GM12878 (cell line): ENCODE results near the gene ITM2C. TPM values are rescaled to one million over a fixed set of nuclear protein-coding genes. Genes with fewer than 3 reads are reported as not detected.

Experiments used
- CEBPB ChIP-seq, 2 experiments: fragments of 150-350 bp in 1 of 2; IDR thresholded peaks; 2 replicates each; pipeline ENCODE4 v1.6.1; 2012 to 2014; ENCODE audit warnings: low read depth in 2 of 2, low read length in 2 of 2, borderline replicate concordance in 1 of 2, inconsistent platforms in 1 of 2
- CHD4 ChIP-seq: fragments of 200-600 bp; sonication (generic); IDR thresholded peaks from 2 replicates; pipeline ENCODE4 v1.6.1; 2016; ENCODE audit warnings: mild to moderate bottlenecking
- CREB1 ChIP-seq: IDR thresholded peaks from 2 replicates; pipeline ENCODE4 v1.6.1; 2012; ENCODE audit warnings: low read depth, mild to moderate bottlenecking, inconsistent platforms
- EGR1 ChIP-seq, 2 experiments: IDR thresholded peaks; 1 replicate in 1 of 2; 2 replicates in 1 of 2; pipeline ENCODE4 v1.6.1; 2011 to 2012; ENCODE audit warnings: low read depth in 2 of 2, low read length in 2 of 2, borderline replicate concordance in 1 of 2, mild to moderate bottlenecking in 1 of 2, moderate library complexity in 1 of 2
- FOS ChIP-seq: IDR thresholded peaks from 3 replicates; pipeline ENCODE4 v1.6.1; 2011; ENCODE audit warnings: borderline replicate concordance; ENCODE audit not compliant: insufficient read length; ENCODE audit errors: extremely low read depth
- HDAC2 ChIP-seq: fragments of 200-600 bp; sonication (generic); IDR thresholded peaks from 2 replicates; pipeline ENCODE4 v1.6.1; 2017
- JUNB ChIP-seq: IDR thresholded peaks from 2 replicates; pipeline ENCODE4 v1.6.1; 2016; ENCODE audit warnings: antibody characterized with exemption, mild to moderate bottlenecking
- KLF5 ChIP-seq: fragments of 450-650 bp; IDR thresholded peaks from 2 replicates; pipeline ENCODE4 v1.6.1; 2014; ENCODE audit warnings: mild to moderate bottlenecking; ENCODE audit not compliant: partially characterized antibody
- MEF2A ChIP-seq: IDR thresholded peaks from 2 replicates; pipeline ENCODE4 v1.6.1; 2011; ENCODE audit warnings: low read depth, mild to moderate bottlenecking, low read length, moderate library complexity; ENCODE audit not compliant: insufficient read depth
- MTA2 ChIP-seq: fragments of 450-650 bp; IDR thresholded peaks from 2 replicates; pipeline ENCODE4 v1.6.1; 2016; ENCODE audit warnings: low read depth, mild to moderate bottlenecking, moderate library complexity
- MTA3 ChIP-seq: IDR thresholded peaks from 2 replicates; pipeline ENCODE4 v1.6.1; 2012; ENCODE audit warnings: low read length, inconsistent platforms, borderline replicate concordance
- MYC ChIP-seq: IDR thresholded peaks from 2 replicates; pipeline ENCODE4 v1.6.1; 2011; ENCODE audit warnings: mild to moderate bottlenecking, low read length, moderate library complexity, inconsistent platforms; ENCODE audit not compliant: insufficient read depth, insufficient replicate concordance, insufficient read length, severe bottlenecking
- NBN ChIP-seq: fragments of 450-650 bp; IDR thresholded peaks from 2 replicates; pipeline ENCODE4 v1.6.1; 2016
- NFIC ChIP-seq: IDR thresholded peaks from 2 replicates; pipeline ENCODE4 v1.6.1; 2012; ENCODE audit warnings: low read depth, mild to moderate bottlenecking, inconsistent platforms, low read length, moderate library complexity
- NFXL1 ChIP-seq: fragments of 450-650 bp; IDR thresholded peaks from 2 replicates; pipeline ENCODE4 v1.6.1; 2017; ENCODE audit warnings: antibody characterized with exemption, mild to moderate bottlenecking, borderline replicate concordance
- PML ChIP-seq: IDR thresholded peaks from 2 replicates; pipeline ENCODE4 v1.6.1; 2012; ENCODE audit warnings: low read length, inconsistent platforms
- POLR2AphosphoS2 ChIP-seq: IDR thresholded peaks from 2 replicates; pipeline ENCODE4 v1.6.1; 2011; ENCODE audit warnings: low read depth, mild to moderate bottlenecking, low read length, improper control_type of control experiment, moderate library complexity
- RAD21 ChIP-seq: IDR thresholded peaks from 2 replicates; pipeline ENCODE4 v1.6.1; 2011; ENCODE audit warnings: mild to moderate bottlenecking, low read depth, low read length, moderate library complexity; ENCODE audit not compliant: insufficient read depth
- RBBP5 ChIP-seq: fragments of 200-600 bp; sonication (generic); conservative IDR thresholded peaks from 2 replicates; pipeline ENCODE4 v1.6.1; 2016
- RUNX3 ChIP-seq: IDR thresholded peaks from 2 replicates; pipeline ENCODE4 v1.6.1; 2012; ENCODE audit warnings: low read length, inconsistent platforms
- SKIL ChIP-seq: fragments of 450-650 bp; IDR thresholded peaks from 2 replicates; pipeline ENCODE4 v1.6.1; 2017; ENCODE audit warnings: mild to moderate bottlenecking, low read depth, inconsistent platforms; ENCODE audit not compliant: poor library complexity, severe bottlenecking
- SREBF1 ChIP-seq: IDR thresholded peaks from 2 replicates; pipeline ENCODE4 v1.6.1; 2012; ENCODE audit warnings: mild to moderate bottlenecking, low read length
- USF1 ChIP-seq: IDR thresholded peaks from 2 replicates; pipeline ENCODE4 v1.6.1; 2011; ENCODE audit warnings: borderline replicate concordance, low read depth, mild to moderate bottlenecking, moderate library complexity, mixed read lengths, low read length; ENCODE audit not compliant: insufficient read depth; ENCODE audit errors: extremely low read length
- USF2 ChIP-seq: IDR thresholded peaks from 2 replicates; pipeline ENCODE4 v1.6.1; 2011; ENCODE audit warnings: low read depth, low read length, improper control_type of control experiment, borderline replicate concordance
- YBX1 ChIP-seq: fragments of 450-650 bp; IDR thresholded peaks from 2 replicates; pipeline ENCODE4 v1.6.1; 2016; ENCODE audit warnings: antibody characterized with exemption
- YY1 ChIP-seq: IDR thresholded peaks from 2 replicates; pipeline ENCODE4 v1.6.1; 2011; ENCODE audit warnings: low read depth, mild to moderate bottlenecking, low read length
- ZBED1 ChIP-seq: IDR thresholded peaks from 2 replicates; pipeline ENCODE4 v1.6.1; 2016; ENCODE audit warnings: borderline replicate concordance
- polyA plus RNA-seq, 11 experiments: library from polyadenylated mRNA; depleted of rRNA in 4 of 11; unstranded in 6 of 11; stranded (reverse) in 5 of 11; fragments of >200 nt; fragmentation: Nextera tagmentation in 4 of 11; fragmentation: Illumina TruSeq in 1 of 11; extraction: Ambion mirVana in 4 of 11; extraction: Trizol in 1 of 11; gene quantifications; 1 replicate in 1 of 11; 2 replicates in 10 of 11; pipeline versions ENCODE4 v1.2.1 to v1.2.3, GENCODE V29; 2011 to 2016; ENCODE audit warnings: inconsistent platforms in 2 of 11, missing spikeins in 2 of 11, low read depth in 1 of 11
- total RNA-seq, 4 experiments: library from RNA; depleted of rRNA in 3 of 4; stranded (reverse); fragments of >200 nt in 3 of 4; fragmentation: Illumina TruSeq in 1 of 4; extraction: Trizol in 1 of 4; gene quantifications; 2 replicates each; pipeline versions ENCODE4 v1.2.1 to v1.2.3, GENCODE V29; 2013 to 2021

The ITM2C gene
- total and polyA plus RNA-seq, 10 of the 15 experiments (the other 5 are each of a cell fraction or from before 2014, with no cell fraction given) = 5.4 to 195 (median 149) TPM

- no peak for TF ChIP-seq SKIL
- no peak for TF ChIP-seq ZBED1
- no peak for TF ChIP-seq NBN
- TF ChIP-seq NFIC = no peak
- TF ChIP-seq PML = no peak
- no peak for TF ChIP-seq FOS
- TF ChIP-seq YBX1 = no peak
- TF ChIP-seq MTA3 = no peak
- no peak for TF ChIP-seq HDAC2
- no peak for TF ChIP-seq KLF5
- TF ChIP-seq NFXL1 = no peak
- no peak for TF ChIP-seq MEF2A
- TF ChIP-seq MTA2 = no peak
- no peak for TF ChIP-seq POLR2AphosphoS2
- peak; percentile 48; the same call in 1 of the 2 replicates for TF ChIP-seq YY1
- TF ChIP-seq RAD21 = peak; percentile 37
- TF ChIP-seq CHD4 = no peak
- TF ChIP-seq CREB1 = no peak
- no peak for TF ChIP-seq USF1
- no peak for TF ChIP-seq USF2
- no peak for TF ChIP-seq JUNB
- TF ChIP-seq RUNX3 = 0 out of 2 replicates have a peak, but pooled peaks have one; percentile 30
- no peak for TF ChIP-seq CEBPB (IDR thresholded peaks at IDR 0.05; ENCODE audit: borderline replicate concordance in 1 of 2, low read depth in 2 of 2, low read length in 2 of 2)
- TF ChIP-seq EGR1 (IDR thresholded peaks at IDR 0.05; ENCODE audit: borderline replicate concordance in 1 of 2, low read depth in 2 of 2, low read length in 2 of 2) = peak; percentile 32 to 99
- no peak for TF ChIP-seq MYC
- TF ChIP-seq SREBF1 = no peak
- no peak for TF ChIP-seq RBBP5
Measured at GRCh38 chr2:230849633-230850357, 14.9 kb upstream of the ITM2C start (continued).
